Sigmoid colon (tissue), 4 donors: ENCODE results near the gene SLAMF1.
A peak's percentile ranks its signal among the peaks of the same experiment; 100 is the strongest.

ENCODE experiments used
- CTCF ChIP-seq, 4 experiments: fragments of 450-650 bp in 3 of 4; fragments of 200-600 bp in 1 of 4; IDR thresholded peaks; one replicate each; pipeline ENCODE4 v1.5.1; 2016 to 2019; ENCODE audit warnings: antibody characterized with exemption in 4 of 4, mild to moderate bottlenecking in 3 of 4, moderate library complexity in 2 of 4
- EP300 ChIP-seq, 4 donors: sonication (generic); formaldehyde crosslinking; IDR thresholded peaks; one replicate each; pipeline ENCODE4 v1.6.1; 2017; ENCODE audit warnings: antibody characterized with exemption in 4 of 4
- POLR2A ChIP-seq, 2 donors: fragments of 450-650 bp; IDR thresholded peaks; one replicate each; pipeline ENCODE4 v1.6.1; 2016; ENCODE audit warnings: antibody characterized with exemption in 2 of 2, mild to moderate bottlenecking in 2 of 2, moderate library complexity in 2 of 2

DNA sequence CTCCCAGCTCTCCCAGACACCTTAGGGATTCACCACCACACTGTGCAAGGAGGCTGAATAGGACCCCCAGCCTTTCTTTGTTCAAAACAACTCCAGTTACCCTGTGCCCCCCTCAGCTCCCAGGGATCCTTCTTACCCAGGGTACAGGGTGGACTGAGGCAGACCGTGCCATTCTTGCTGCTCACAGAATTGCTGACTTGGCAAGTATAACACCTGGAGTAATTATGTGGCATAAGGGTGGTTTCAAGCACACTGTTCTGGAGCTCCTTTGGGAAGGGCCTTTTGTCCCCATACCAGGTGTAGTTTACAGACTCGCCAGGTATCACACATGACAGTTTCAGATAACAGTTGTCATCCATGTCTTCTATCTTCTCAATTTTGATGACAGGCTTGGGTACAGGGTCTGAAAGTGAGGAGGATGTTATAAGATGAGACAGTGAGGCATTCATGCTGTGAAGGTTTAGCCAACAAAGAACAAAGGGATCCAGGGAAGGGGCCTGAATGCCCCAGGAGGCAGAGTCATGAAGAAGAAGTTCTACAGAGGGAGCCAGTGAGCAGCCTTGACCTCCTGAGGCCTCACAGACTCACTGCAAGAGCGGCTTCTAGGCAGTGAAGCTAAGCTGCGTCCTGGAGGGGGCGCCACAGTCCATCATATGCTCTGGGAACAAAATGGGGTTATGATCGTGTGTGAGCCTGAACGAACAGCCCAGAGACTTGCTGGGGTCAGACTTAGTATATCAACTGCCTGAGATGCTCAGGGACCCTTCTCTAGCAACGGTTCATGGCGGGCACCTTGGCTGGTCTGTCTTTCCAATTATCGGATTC, 34.4 kb upstream of the SLAMF1 start:
- TF ChIP-seq POLR2A (IDR thresholded peaks at IDR 0.05) (no peak), CTCF (IDR thresholded peaks at IDR 0.05) (peak in 2 of 4 experiments; percentile 15 to 21), EP300 (IDR thresholded peaks at IDR 0.05) (no peak)
